ENCODE measurements around the gene FHL3.

DNA sequence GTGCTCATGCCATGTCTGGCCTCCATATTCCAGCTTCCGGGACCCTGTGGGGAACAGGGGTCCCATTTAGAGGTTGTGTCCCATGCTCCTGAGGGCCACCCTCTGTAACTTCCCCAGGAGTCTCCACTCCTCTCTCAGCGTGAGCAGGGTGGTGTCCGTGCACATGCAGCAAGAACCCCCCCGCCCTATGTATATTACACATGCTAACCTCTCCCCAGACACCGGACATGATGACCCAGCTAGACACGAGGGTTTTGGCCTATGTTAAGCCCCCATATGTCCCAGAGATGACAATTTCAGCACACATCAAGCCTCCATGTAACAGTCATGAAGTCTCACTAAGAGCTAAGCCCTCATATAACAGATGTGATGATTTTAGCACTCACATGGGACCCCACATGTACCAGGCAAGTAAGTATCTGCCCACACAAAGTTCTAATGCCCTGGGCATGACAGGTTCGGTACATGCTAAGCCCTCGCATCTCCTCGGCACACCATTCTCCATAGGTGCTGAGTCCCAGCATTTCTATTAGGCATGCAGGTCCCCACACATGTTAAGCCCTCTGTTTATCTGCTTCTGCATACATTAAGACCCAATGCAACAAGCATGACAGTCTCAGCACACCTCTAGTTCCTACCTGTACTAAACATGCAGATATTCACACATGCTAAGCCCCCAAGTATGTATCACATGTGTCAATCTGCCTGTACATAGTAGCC, 7.1 kb downstream of the FHL3 start:
- TF ChIP-seq, protein P1, sequence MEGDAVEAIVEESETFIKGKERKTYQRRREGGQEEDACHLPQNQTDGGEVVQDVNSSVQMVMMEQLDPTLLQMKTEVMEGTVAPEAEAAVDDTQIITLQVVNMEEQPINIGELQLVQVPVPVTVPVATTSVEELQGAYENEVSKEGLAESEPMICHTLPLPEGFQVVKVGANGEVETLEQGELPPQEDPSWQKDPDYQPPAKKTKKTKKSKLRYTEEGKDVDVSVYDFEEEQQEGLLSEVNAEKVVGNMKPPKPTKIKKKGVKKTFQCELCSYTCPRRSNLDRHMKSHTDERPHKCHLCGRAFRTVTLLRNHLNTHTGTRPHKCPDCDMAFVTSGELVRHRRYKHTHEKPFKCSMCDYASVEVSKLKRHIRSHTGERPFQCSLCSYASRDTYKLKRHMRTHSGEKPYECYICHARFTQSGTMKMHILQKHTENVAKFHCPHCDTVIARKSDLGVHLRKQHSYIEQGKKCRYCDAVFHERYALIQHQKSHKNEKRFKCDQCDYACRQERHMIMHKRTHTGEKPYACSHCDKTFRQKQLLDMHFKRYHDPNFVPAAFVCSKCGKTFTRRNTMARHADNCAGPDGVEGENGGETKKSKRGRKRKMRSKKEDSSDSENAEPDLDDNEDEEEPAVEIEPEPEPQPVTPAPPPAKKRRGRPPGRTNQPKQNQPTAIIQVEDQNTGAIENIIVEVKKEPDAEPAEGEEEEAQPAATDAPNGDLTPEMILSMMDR (IDR thresholded peaks at IDR 0.05) = no peak
- TF ChIP-seq POLR2A (IDR thresholded peaks at IDR 0.05) = no peak

Data from body of pancreas (tissue), 4 donors.